Fibroblast of lung (primary cell): Measurements from ENCODE around the gene JAG1. TPM values are rescaled to one million over a fixed set of nuclear protein-coding genes. Genes with fewer than 3 reads are reported as not detected.

Experiments
- DNase-seq, 2 donors: peaks; one replicate each; pipeline versions ENCODE4 v3.0.0 to v3.0.0-alpha.2; 2010; ENCODE audit warnings: low read depth in 2 of 2
- H2AFZ ChIP-seq: 2 replicates; pipeline ENCODE4 v1.5.1; 2012; ENCODE audit warnings: low read length, control low read depth, inconsistent platforms
- H3K27ac ChIP-seq: 2 replicates; pipeline ENCODE4 v1.5.1; 2011; ENCODE audit warnings: low read length, control low read depth; ENCODE audit not compliant: insufficient read depth
- H3K27me3 ChIP-seq: 2 replicates; pipeline ENCODE4 v1.5.1; 2011; ENCODE audit warnings: mild to moderate bottlenecking, low read length; ENCODE audit not compliant: control insufficient read depth, insufficient read depth
- H3K36me3 ChIP-seq: 2 replicates; pipeline ENCODE4 v1.5.1; 2011; ENCODE audit warnings: low read length; ENCODE audit not compliant: control insufficient read depth, insufficient read depth
- H3K4me1 ChIP-seq: 2 replicates; pipeline ENCODE4 v1.5.1; 2011; ENCODE audit warnings: low read length; ENCODE audit not compliant: control insufficient read depth, insufficient read depth; ENCODE audit errors: extremely low read depth
- H3K4me2 ChIP-seq: 2 replicates; pipeline ENCODE4 v1.5.1; 2011; ENCODE audit warnings: low read length, control low read depth; ENCODE audit not compliant: insufficient read depth; ENCODE audit errors: extremely low read depth
- H3K4me3 ChIP-seq, 4 experiments: fragments of 200-600 bp in 1 of 4; sonication (generic) in 1 of 4; replicated peaks in 1 of 4; 2 replicates each; pipeline ENCODE4 v1.5.1; 2011 to 2016; ENCODE audit warnings: low read length in 4 of 4, low read depth in 3 of 4, mild to moderate bottlenecking in 3 of 4, control low read depth in 2 of 4, inconsistent platforms in 1 of 4, mixed read lengths in 1 of 4; ENCODE audit not compliant: insufficient read depth in 1 of 4; ENCODE audit errors: control extremely low read depth in 1 of 4
- H3K79me2 ChIP-seq: 2 replicates; pipeline ENCODE4 v1.5.1; 2012; ENCODE audit warnings: mild to moderate bottlenecking, low read length, inconsistent platforms; ENCODE audit not compliant: control insufficient read depth, insufficient read depth
- H3K9ac ChIP-seq: 2 replicates; pipeline ENCODE4 v1.5.1; 2011; ENCODE audit warnings: mild to moderate bottlenecking, low read length, control low read depth; ENCODE audit not compliant: insufficient read depth
- H3K9me3 ChIP-seq: 2 replicates; pipeline ENCODE4 v1.5.1; 2012; ENCODE audit warnings: low read depth, low read length; ENCODE audit not compliant: control insufficient read depth, insufficient read depth
- H4K20me1 ChIP-seq: 2 replicates; pipeline ENCODE4 v1.5.1; 2011; ENCODE audit warnings: low read length; ENCODE audit not compliant: control insufficient read depth, insufficient read depth; ENCODE audit errors: extremely low read depth
- EZH2 ChIP-seq: IDR thresholded peaks from 2 replicates; pipeline ENCODE4 v1.5.1; 2012; ENCODE audit warnings: low read length, control low read depth, mild to moderate bottlenecking; ENCODE audit errors: missing control alignments
- polyA plus RNA-seq, 2 donors: library from polyadenylated mRNA; depleted of rRNA in 1 of 2; stranded (reverse) in 1 of 2; unstranded in 1 of 2; fragments of >200 nt; gene quantifications; 2 replicates each; pipeline ENCODE4 v1.2.1, GENCODE V29; 2011 to 2012; ENCODE audit warnings: missing spikeins in 1 of 2
- total RNA-seq: library from RNA; depleted of rRNA; stranded (reverse); fragments of >200 nt; gene quantifications from 2 replicates; pipeline ENCODE4 v1.2.1, GENCODE V29; 2014
- TF ChIP-seq, protein P1 (sequence below), 2 donors: IDR thresholded peaks in 1 of 2; conservative IDR thresholded peaks in 1 of 2; 1 replicate in 1 of 2; 2 replicates in 1 of 2; pipeline ENCODE4 v1.5.1; 2011 to 2012; ENCODE audit warnings: low read length in 2 of 2, control low read depth in 1 of 2, inconsistent platforms in 1 of 2, low read depth in 1 of 2, mild to moderate bottlenecking in 1 of 2

JAG1 gene
- total and polyA plus RNA-seq, 2 donors (not counting 1 experiment from before 2014, with no cell fraction given) = 16.3 to 57.3 TPM

DNA sequence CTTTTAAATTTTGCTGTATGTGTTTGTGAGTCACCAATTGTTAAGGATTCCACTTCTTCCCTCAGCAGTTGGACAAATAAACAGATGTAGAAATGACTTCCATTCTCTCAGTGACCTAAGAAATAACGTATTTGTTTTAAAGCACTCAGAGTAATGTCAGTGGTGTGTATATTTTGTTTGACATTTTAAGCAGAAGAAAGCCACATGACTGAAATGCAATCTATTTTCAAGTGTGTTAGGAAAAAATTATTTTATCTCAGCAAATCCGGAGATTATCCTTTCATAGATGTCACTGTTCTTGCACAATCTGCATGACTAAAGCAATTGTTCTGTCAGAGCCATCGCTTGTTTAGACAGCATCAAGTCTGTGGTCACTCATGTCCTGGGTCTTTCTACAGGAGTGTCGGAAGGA is 77.1 kb downstream of the JAG1 start:
- peak overlapping the region; percentile 65 for H3K27ac ChIP-seq

DNA sequence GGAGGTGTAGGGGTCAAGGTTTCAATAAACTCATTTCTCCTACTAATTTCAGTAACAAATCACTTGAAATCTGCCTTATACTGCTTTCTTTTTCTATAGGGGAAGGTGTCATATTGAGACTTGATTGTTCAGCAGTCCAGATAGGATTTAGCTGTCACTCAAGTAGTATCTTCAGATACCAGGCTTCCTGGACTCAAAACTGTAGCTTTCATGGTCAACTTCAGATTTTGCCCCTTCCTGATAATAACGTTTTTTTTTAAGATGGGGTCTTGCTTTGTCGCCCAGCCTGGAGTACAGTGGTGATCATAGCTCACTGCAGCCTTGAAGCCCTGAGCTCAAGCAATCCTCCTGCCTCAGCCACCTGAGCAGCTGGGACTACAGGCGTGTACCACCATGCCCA is 77.8 kb downstream of the JAG1 start:
- H3K36me3 ChIP-seq = no peaks in the 10 kb centered on the region
- no peak overlapping the region for H3K9ac ChIP-seq
- H3K79me2 ChIP-seq = no peaks in the 10 kb centered on the region
- TF ChIP-seq EZH2 = no peak
- TF ChIP-seq, protein P1, sequence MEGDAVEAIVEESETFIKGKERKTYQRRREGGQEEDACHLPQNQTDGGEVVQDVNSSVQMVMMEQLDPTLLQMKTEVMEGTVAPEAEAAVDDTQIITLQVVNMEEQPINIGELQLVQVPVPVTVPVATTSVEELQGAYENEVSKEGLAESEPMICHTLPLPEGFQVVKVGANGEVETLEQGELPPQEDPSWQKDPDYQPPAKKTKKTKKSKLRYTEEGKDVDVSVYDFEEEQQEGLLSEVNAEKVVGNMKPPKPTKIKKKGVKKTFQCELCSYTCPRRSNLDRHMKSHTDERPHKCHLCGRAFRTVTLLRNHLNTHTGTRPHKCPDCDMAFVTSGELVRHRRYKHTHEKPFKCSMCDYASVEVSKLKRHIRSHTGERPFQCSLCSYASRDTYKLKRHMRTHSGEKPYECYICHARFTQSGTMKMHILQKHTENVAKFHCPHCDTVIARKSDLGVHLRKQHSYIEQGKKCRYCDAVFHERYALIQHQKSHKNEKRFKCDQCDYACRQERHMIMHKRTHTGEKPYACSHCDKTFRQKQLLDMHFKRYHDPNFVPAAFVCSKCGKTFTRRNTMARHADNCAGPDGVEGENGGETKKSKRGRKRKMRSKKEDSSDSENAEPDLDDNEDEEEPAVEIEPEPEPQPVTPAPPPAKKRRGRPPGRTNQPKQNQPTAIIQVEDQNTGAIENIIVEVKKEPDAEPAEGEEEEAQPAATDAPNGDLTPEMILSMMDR (conservative IDR thresholded peaks at IDR 0.05 in 1 of 2, IDR thresholded peaks at IDR 0.05 in 1 of 2; ENCODE audit: low read depth in 1 of 2, low read length in 2 of 2) = no peak
- H3K4me2 ChIP-seq = no peak overlapping the region
- H3K27ac ChIP-seq = no peak overlapping the region
- DNase-seq = no peak
- no peaks in the 10 kb centered on the region for H3K27me3 ChIP-seq
- H3K4me3 ChIP-seq = no peak overlapping the region
- H2AFZ ChIP-seq = no peak overlapping the region
- H3K9me3 ChIP-seq = no peaks in the 10 kb centered on the region
- no peaks in the 10 kb centered on the region for H4K20me1 ChIP-seq
- H3K4me1 ChIP-seq = peaks cover 22% of the 10 kb centered on the region

More for the DNA sequence above, 77.1 kb downstream of the JAG1 start:
- Histone ChIP-seq H3K36me3 (no peaks in the 10 kb centered on the region), H3K4me3 (peak overlapping the region in 1 of 4 experiments; percentile 10), H3K79me2 (no peaks in the 10 kb centered on the region), H2AFZ (no peak overlapping the region), H3K4me1 (peaks cover 22% of the 10 kb centered on the region), H4K20me1 (no peaks in the 10 kb centered on the region), H3K4me2 (no peak overlapping the region), H3K9ac (no peak overlapping the region), H3K9me3 (no peaks in the 10 kb centered on the region), H3K27me3 (no peaks in the 10 kb centered on the region)
- DNase-seq = peak; percentile 86 to 94
- no peak for TF ChIP-seq EZH2

DNA sequence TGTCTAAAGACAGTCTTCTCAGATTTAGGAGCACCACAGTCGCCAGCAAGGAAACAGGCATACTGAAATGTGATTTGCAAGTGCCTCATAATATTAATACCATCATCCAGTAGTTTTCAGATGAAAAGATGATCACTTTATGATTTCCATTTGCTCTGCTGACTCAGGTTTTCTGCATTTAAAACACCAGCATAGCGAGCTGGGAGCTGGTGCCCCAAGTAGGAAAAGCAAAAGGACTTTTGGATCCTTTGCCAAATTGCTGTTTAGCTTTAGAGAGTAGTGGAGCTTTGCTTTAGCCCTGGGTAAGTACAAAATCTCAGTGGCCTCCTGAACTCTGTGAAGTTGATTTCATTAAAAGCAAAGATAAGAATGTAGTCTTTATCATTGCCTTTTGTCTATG is 78.5 kb downstream of the JAG1 start:
- H4K20me1 ChIP-seq = no peaks in the 10 kb centered on the region
- H3K27ac ChIP-seq = no peak overlapping the region
- H3K9ac ChIP-seq = no peak overlapping the region
- no peaks in the 10 kb centered on the region for H3K36me3 ChIP-seq
- H3K27me3 ChIP-seq = no peaks in the 10 kb centered on the region
- no peak overlapping the region for H3K4me2 ChIP-seq
- peaks cover 22% of the 10 kb centered on the region for H3K4me1 ChIP-seq
- no peak overlapping the region for H3K4me3 ChIP-seq
- no peaks in the 10 kb centered on the region for H3K79me2 ChIP-seq
- no peak for DNase-seq
- H2AFZ ChIP-seq = no peak overlapping the region
- H3K9me3 ChIP-seq = no peaks in the 10 kb centered on the region
- TF ChIP-seq, protein P1 (conservative IDR thresholded peaks at IDR 0.05 in 1 of 2, IDR thresholded peaks at IDR 0.05 in 1 of 2; ENCODE audit: low read depth in 1 of 2, low read length in 2 of 2) = no peak
- TF ChIP-seq EZH2 = no peak
